GM18520 (cell line): Measurements from ENCODE around the gene ADGRG1.

Source experiments
- ATAC-seq: cut with Tn5 transposase; IDR thresholded peaks from one replicate; pipeline ENCODE4 v1.9.1; 2021; ENCODE audit not compliant: unreplicated experiment

Gene ADGRG1

GRCh38 chr16:57680842-57681375 lies 52.5 kb downstream of the ADGRG1 start:
- ATAC-seq, result no peak

- ATAC-seq, result no peak
Measured at GRCh38 chr16:57681950-57682728, 53.7 kb downstream of the ADGRG1 start.

GRCh38 chr16:57682809-57683635 lies 54.6 kb downstream of the ADGRG1 start:
- ATAC-seq, result no peak

GRCh38 chr16:57683636-57684545 lies 55.5 kb downstream of the ADGRG1 start:
- ATAC-seq, result no peak

DNA sequence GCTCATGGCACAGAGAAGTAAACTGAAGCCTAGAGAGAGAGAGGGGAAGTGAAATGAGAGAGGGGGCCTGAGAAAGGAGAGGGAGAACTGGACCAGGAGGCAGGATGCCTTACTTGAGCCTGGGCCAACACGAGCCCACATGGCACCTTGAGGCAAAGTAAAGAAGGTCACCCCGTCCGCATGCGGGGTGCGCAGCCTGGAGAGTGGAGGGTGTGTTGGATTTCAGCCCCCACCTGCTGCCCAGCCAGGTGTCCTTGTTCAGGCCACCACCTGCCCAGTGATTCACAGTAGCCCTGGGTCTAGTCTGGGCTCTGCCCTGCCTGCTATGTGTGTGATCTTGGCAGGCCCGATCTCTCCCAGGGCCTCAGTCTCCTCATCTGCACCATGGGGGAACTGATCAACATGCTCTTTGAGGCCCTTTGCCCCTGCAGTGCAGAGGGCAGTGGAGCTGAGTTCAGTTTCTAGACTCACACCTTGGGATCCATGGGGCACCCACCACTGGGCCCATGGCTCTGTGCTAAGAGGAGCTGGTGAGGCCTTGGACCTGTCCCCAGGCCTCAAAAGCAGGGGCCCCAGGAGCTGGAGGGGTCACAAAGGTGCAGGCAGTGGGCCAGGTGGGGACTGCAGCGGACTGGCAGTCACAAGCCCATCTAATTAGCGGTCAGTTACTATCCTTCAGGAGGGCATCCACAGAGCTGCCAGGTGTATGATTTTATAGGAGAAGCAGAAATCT lies 56.4 kb downstream of the ADGRG1 start:
- no peak for ATAC-seq

DNA sequence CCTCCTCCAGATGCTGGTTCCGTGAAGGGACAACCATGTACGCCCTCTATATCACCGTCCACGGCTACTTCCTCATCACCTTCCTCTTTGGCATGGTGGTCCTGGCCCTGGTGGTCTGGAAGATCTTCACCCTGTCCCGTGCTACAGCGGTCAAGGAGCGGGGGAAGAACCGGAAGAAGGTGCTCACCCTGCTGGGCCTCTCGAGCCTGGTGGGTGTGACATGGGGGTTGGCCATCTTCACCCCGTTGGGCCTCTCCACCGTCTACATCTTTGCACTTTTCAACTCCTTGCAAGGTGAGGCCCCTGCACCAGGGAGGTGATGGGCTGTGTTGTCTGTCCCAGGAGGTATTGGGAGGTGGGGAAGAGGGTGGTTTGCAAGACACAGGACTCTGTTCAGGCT lies 57.2 kb downstream of the ADGRG1 start:
- no peak for ATAC-seq

- no peak for ATAC-seq
Measured at GRCh38 chr16:57686577-57686976, 58.1 kb downstream of the ADGRG1 start.

- no peak for ATAC-seq
Measured at GRCh38 chr16:57687363-57687929, 59.0 kb downstream of the ADGRG1 start.

DNA sequence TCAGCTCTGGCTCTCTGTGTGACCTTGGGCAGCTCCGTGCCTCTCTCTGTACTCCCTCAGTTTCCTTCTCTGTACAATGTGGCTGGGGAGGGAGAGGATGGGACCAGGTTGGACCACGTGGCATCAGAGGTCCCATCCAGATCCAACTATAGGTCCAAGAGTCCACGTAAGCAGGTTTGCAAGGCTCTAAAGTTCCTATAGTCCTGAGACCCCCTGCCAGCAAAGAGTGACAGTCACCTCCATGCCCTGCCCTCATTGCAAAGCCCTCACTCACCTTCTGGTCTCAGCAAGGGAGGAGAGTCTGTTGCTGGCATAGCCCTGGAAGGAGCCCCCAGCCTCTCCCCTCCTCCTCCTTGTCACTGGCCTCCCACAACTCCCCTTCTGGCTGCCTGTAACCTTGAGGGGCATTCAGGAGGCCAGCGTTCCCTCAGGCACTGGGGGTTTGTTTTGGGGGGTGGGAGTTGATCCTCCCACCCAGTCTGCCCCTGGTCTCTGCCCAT lies 60.1 kb downstream of the ADGRG1 start:
- no peak for ATAC-seq

DNA sequence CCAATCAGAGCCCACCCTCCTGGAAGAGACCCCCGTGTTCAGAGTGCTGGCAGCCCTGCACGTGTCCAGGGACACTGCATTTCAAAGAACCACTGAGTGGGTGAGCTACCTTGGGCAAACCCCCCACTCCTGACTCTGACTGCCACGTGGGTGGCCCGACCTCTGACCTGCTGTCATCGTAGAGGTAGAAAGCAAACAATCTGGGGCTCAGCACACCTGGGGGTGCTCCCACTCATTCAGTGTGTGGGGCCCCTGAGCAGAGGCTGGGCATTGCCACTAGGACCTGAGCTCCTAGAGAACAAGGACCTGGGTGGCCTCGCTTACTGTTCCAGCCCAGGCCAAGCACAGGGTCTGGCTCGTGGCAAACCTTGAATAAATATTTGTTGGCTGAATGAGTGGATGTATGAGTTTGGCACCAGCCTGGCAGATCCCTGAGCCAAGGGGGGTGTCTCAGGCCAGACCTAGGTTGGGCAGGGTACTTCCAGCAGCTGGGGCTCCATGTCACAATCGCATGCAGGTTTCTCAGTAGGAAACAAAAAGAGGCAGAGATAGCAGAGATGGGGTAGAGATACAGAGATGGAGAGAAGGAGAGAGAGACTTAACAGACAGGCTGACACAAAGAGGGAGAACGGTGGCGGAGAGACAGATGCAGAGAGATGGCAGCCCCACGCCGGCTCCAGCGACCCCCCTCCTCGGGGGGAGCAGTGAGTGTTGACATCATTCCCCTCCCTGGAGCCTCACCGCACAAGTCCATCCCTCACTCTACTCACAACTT lies 60.7 kb downstream of the ADGRG1 start:
- ATAC-seq, result no peak

DNA sequence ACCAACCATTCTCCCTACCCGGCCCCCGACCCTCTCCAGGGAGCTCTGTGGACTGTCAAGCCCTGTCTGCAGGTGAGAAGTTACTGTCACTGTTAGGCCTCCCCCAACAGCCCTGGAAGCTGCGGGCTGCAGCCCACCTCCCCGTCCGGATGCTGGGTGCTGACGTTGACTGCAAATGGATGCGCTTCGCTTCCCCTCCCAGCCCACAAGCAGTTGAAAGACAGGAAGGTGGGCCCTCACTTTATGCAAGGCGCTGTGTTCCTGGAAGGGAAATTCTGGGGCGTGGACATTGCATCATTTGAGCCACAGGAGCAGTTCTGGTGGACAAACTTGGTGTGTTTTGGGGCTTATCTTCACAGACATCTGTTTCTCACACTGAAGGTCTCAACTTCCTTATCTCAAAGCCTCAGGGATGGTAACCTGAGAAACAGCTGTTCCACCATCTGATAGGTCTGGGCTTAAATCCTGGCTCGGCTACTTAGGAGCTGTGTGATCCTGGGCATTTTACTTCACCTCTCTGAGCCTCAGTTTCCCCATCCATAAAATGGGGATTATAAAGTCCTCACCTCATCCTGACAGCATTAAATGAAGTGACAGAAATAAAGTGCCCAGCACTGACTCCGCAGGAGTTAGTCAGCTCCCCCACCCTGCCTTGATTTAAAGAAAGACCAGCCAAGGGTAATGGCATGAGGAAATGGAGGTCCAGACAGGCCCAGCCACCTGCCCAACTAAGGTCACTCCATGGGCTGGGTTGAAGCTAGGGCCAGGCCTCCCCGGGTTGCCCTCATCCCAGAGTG lies 61.5 kb downstream of the ADGRG1 start:
- ATAC-seq, result no peak

DNA sequence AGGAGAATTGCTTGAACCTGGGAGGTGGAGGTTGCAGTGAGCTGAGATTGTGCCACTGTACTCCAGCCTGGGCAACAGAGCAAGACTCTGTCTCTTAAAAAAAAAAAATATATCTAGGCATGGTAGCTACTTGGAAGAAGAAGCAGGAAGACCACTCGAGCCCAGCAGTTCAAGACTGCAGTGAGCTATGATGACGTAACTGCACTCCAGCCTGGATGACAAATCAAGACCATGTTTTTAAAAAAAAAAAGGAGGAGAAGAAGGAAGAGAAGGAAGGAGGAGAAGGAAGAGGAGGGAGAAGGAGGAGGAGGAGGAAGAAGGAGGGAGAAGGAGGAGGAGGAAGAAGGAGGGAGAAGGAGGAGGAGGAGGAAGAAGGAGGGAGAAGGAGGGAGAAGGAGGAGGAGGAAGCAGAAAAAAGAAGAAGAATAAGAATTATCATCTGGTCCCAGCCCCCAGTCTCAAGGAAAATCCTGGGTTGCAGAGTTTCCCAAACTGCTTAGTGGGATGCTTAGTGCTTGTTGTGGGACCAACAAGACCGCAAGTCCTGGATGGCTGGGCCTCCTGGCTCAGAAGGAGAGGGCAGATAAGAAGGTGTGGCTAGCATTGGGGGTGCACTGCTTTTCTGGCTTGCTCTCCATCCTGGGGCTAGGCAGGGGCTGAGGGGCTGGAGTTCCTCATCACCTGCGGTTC lies 62.5 kb downstream of the ADGRG1 start:
- no peak for ATAC-seq

- ATAC-seq, result no peak
Measured at GRCh38 chr16:57692636-57693035, 64.2 kb downstream of the ADGRG1 start.

DNA sequence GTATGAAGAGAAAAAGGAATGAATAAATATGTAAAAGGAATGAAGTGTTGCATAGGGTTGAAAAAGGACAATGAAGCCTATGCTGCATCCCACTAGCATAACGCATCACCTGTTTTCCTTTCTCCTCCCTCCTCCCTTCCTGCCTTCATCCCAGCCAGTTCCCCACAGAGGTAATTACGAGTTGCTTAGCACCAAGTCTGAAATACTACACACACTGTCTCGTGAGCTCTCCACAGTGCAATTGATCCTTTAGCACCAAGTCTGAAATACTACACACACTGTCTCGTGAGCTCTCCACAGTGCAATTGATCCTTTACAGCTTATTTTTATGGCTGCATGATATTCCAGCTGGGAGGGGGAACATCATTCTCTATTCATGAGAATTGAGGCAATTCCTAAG lies 65.1 kb downstream of the ADGRG1 start:
- no peak for ATAC-seq

- no peak for ATAC-seq
Measured at GRCh38 chr16:57694231-57694724, 65.8 kb downstream of the ADGRG1 start.

- no peak for ATAC-seq
Measured at GRCh38 chr16:57694725-57695679, 66.6 kb downstream of the ADGRG1 start, which contains the start of gene DRC7. Gene DRC7 (plus strand): TSS chr16:57694806. CDS start chr16:57697950, 3,144 bp downstream.
